GM12892 (cell line): ENCODE data around the gene ERH.

Experiments
- POLR2A ChIP-seq: IDR thresholded peaks from 2 replicates; pipeline ENCODE4 v1.6.1; 2011; ENCODE audit warnings: low read depth, low read length, control low read depth
- POLR2AphosphoS5 ChIP-seq: IDR thresholded peaks from 2 replicates; pipeline ENCODE4 v1.6.1; 2011; ENCODE audit warnings: low read depth, low read length, control low read depth
- TAF1 ChIP-seq: IDR thresholded peaks from 2 replicates; pipeline ENCODE4 v1.6.1; 2011; ENCODE audit warnings: low read depth, mild to moderate bottlenecking, control low read depth, low read length, borderline replicate concordance

DNA sequence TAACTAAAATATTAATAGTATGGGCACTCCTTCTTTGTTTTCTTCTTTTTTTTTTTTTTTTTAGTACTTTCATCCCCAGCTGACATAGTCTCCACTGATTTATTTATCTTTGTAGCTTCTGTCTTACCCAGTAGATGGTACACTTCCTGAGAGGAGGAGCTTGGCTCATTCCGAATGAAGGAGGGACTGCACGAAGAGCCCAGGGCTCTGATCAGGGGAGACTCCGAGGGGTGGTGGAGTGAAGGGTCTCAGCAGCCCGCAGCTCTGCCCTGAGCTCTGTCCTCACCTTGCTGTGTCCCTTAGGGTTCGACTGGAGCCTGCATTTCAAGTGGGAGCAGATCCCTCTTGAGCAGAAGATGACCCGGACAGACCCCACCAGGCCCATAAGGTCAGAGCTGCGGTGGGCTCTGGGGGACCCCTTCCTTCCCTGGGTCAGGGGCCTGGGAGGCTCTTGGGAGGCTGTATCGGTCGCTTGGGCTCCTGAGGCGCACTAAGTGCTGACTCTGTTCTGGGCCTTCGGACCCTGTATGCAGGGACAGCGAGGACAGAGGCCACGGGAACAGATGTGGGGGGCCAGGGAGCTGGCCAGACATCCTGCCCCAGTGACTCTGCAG, 65.2 kb downstream of the ERH start:
- no peak for TF ChIP-seq POLR2AphosphoS5
- no peak for TF ChIP-seq POLR2A
- TF ChIP-seq TAF1 = no peak
